ENCODE measurements around the gene SLIT3. TPM values are rescaled to one million over a fixed set of nuclear protein-coding genes. Genes with fewer than 3 reads are reported as not detected.

Gene SLIT3
- total and polyA plus RNA-seq, 2 experiments from 2014 or later, result 0.59 to 0.71 TPM

GRCh38 chr5:169050146-169050571 lies 250.8 kb downstream of the SLIT3 start:
- Histone ChIP-seq H3K4me3 (no peak overlapping the region), H3K27ac (ENCODE audit: low read depth) (no peak overlapping the region), H2AFZ (no peak overlapping the region), H3K4me1 (ENCODE audit: insufficient read depth) (no peaks in the 10 kb centered on the region), H3K36me3 (ENCODE audit: insufficient read depth) (no peaks in the 10 kb centered on the region), H4K20me1 (replicated peaks; ENCODE audit: insufficient read depth) (no peaks in the 10 kb centered on the region), H3K9me2 (ENCODE audit: insufficient read depth) (0 out of 2 replicates have a peak, but pooled peaks cover 6% of the 10 kb centered on the region), H3F3A (replicated peaks; ENCODE audit: low read depth) (no peaks in the 10 kb centered on the region), H3K27me3 (ENCODE audit: insufficient read depth) (no peaks in the 10 kb centered on the region), H3K79me2 (replicated peaks; ENCODE audit: insufficient read depth) (no peaks in the 10 kb centered on the region), H3K4me2 (no peak overlapping the region)
- H3K9me3 Mint-ChIP-seq, result no peaks in the 10 kb centered on the region
- no peaks in the 10 kb centered on the region for H3K36me3 Mint-ChIP-seq (ENCODE audit: low read depth)
- H3K27ac Mint-ChIP-seq, result no peak overlapping the region
- H3K4me3 Mint-ChIP-seq, result no peak overlapping the region
- TF ChIP-seq STAT1 (IDR thresholded peaks at IDR 0.05; ENCODE audit: unreplicated experiment) (no peak), ZNF331 (CRISPR knock-in tag; IDR thresholded peaks at IDR 0.05; ENCODE audit: low read depth) (no peak), ETS1 (IDR thresholded peaks at IDR 0.05) (no peak), ZNF462 (CRISPR knock-in tag; IDR thresholded peaks at IDR 0.05) (no peak), CTCF (conservative IDR thresholded peaks at IDR 0.05; ENCODE audit: low read depth in 2 of 2) (no peak), ZNF114 (CRISPR knock-in tag; IDR thresholded peaks at IDR 0.05) (no peak), JUNB (IDR thresholded peaks at IDR 0.05; ENCODE audit: unreplicated experiment) (no peak), CREB1 (CRISPR knock-in tag; IDR thresholded peaks at IDR 0.05; ENCODE audit: low read depth) (no peak), REST (IDR thresholded peaks at IDR 0.05; ENCODE audit: unreplicated experiment) (no peak), NANOG (IDR thresholded peaks at IDR 0.05; ENCODE audit: borderline replicate concordance) (no peak), POLR2AphosphoS5 (IDR thresholded peaks at IDR 0.05; ENCODE audit: low read depth) (no peak), EZH2phosphoT487 (IDR thresholded peaks at IDR 0.05; ENCODE audit: unreplicated experiment) (no peak), EZH2 (IDR thresholded peaks at IDR 0.05; ENCODE audit: low read depth, unreplicated experiment) (no peak)
- ATAC-seq (no peak), DNase-seq (ENCODE audit: low spot score) (no peak)
- H3K27me3 Mint-ChIP-seq (ENCODE audit: insufficient read depth, low read depth, poor library complexity), result no peaks in the 10 kb centered on the region
- H3K4me1 Mint-ChIP-seq, result peaks cover 18% of the 10 kb centered on the region

Data from GM23338 (cell line).